GM18907 (cell line): ENCODE data around the gene PHACTR1.

ENCODE experiments used
- ATAC-seq: cut with Tn5 transposase; IDR thresholded peaks from one replicate; pipeline ENCODE4 v1.9.1; 2021; ENCODE audit warnings: mild to moderate bottlenecking, moderate library complexity; ENCODE audit not compliant: unreplicated experiment

PHACTR1 gene

DNA sequence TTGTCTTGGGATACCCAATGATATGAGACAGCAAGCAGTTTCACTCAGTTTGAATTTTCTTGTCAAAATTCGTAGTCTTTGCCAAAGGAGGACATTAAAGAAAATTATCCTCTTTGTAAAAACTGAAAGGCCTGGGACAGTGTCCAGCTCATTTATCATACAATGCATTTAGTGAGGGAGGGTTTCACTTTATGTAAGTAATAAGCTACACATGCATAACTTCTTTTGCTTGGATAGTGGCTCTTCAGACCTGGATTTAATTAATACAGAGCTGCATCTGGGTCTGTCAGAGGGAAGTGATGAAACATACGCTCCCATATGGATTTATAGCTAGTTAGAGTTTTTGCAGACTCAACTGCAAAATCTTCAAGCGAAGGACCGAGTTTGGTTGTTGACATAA, 175.6 kb downstream of the PHACTR1 start:
- no peak for ATAC-seq

GRCh38 chr6:12893036-12893435, 176.5 kb downstream of the PHACTR1 start:
- ATAC-seq = no peak

DNA sequence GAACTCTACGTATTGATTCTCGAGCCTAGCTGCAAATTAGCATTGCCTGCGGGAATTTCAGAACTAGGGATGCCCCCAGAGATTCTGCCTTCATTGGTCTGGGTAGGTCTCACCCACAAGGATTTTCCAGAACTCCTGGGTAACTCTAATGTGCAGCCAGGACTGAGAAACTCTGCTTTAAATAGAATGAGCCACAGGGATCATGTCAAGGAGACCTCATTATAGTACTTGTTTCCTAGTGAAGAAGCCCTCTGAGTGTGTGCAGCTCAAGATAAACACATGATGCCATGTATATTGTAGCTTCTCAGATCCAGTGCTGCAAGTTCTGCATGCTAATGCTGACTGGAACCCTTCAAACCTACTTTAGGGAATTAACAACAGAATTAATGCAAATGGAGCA, 179.2 kb downstream of the PHACTR1 start:
- ATAC-seq = no peak

- ATAC-seq = no peak
Measured at GRCh38 chr6:12896208-12896733, 179.7 kb downstream of the PHACTR1 start.

- no peak for ATAC-seq
Measured at GRCh38 chr6:12898603-12899002, 182.0 kb downstream of the PHACTR1 start.

DNA sequence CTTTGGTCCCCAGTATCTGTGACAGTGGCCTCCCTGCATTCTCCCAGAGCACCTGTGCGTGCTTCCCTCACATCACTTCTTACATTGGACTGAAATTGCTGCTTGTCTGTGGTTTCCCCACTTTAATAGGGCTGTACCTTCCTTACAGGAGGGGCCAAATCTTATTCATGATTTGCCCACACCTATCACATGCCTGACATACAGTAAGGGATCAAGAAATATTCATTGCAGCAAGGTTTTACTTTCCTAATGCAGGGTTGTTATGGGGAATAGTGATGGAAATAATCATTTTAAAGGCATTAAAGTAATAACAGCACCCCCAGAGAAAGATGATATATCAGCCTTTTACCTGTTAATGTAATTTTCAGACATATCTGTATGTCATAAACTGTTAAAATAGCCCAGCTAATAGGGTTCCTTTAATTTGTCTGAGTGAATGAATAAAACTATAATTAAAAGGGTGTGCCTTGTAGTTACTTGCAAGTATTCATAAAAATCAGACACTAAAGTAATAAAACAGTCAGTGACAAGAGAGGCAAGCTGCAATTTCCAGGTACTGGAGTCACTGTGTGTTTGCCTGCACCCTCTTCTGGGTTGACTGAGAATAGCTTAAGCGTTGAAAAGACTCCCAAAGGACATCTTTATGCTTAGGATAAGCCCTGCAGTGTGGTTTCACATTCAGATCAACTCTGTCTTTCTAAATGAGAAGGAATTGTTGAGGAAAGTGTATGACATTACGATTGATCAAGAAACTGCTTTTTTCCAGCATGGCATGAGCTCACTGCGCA, 182.7 kb downstream of the PHACTR1 start:
- ATAC-seq = no peak

GRCh38 chr6:12903246-12903645, 186.7 kb downstream of the PHACTR1 start:
- no peak for ATAC-seq

GRCh38 chr6:12909833-12910232, 193.3 kb downstream of the PHACTR1 start:
- ATAC-seq = no peak

DNA sequence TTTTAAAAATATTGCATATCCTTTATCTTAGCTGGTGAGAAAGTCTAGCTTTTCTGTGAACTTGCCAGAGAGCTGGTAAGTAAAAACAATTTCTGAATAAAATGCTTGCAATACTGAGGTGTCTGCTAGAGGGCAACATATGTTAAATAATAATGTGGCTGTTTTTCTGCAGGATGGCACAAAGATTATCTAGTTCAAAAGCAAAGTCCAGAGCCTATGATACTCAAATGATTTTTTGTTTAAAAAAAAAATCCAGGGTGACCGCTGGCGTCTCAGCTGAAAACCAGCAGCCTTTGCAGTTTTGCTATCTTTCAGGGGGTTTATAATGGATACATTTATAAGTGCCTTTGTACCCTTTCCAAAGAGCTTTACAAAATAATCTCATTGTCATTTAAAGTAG, 194.9 kb downstream of the PHACTR1 start:
- ATAC-seq = no peak

DNA sequence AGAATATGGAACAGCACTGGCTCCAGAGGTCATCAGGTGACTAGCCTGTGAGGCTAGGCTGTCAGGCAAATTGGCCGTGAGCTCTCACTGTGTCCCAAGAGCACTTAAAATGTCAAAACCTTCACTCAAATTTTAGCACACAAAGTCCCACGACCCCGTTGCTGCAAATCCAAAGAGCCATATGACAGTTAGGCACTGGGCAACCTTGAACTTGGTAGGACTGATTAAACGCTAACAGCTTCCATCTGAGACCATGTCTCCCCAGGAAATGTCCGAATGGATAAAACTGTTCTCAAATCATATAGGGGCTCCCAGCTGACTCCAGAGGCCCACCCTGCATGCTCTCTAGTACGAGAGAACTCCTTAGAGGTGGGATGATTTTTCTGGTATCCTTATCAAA, 196.6 kb downstream of the PHACTR1 start:
- no peak for ATAC-seq

- no peak for ATAC-seq
Measured at GRCh38 chr6:12916006-12916405, 199.4 kb downstream of the PHACTR1 start.

- ATAC-seq = no peak
Measured at GRCh38 chr6:12916420-12917136, 200.0 kb downstream of the PHACTR1 start.

DNA sequence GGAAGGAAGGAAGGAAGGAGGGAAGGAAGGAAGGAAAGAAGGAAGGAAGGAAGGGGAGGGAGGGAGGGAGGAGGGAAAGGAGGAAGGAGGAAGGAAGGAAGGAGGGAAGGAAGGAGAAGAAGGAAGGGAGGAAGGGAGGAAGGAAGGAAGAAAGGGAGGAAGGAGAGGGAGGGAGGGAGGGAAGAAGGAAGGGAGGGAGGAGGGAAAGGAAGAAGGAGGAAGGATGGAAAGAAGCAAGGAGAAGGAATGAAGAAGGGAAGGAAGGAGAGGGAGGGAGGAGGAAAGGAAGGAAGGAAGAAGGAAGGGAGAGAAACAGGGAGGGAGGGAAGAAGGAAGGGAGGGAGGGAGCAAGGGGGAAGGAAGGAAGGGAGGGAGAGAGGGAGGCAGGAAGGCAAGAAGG, 204.9 kb downstream of the PHACTR1 start:
- ATAC-seq = no peak

DNA sequence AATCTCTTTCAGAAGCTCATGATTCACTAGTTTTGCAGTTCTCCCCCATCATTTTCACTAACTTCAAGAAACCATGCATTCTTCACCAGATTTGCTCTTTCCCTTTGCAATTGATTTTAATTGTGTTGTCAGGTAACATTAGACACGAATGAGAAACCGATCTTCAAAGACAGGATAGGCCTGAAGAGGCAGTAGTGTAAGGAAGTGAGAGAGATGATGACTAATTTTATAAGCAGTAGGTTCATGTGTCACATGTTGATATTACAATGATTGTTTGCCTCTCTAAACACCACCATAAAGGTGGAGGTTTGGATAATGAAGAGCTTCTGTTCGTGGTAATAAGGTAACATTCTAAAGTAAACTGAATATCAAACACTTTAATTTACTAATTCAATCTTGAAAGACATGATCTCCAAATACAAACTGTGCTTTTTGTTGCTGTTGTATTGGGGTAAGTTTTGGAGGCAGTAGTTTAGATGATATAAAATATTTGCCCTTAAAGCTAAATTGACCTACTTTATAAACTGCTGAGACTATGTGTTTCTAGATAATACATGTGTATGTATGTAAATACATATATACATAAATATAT, 207.2 kb downstream of the PHACTR1 start:
- ATAC-seq = no peak

DNA sequence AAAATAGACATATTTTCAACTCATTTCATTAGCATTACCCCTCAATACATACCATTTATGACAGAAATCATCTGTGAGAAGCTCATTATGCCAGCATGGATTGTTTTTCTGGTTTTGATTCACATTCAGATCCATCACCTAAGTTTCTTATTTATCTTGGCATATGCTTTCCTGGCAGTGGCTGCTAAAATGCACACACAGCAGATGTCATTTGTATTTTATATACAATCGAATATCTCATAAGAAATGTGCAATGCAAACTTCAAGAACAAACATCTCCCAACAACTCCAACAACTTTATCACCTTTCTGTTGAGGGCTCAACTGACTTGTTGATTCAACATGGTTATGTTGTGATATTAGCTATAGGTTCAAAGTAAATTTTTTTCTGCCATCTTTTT, 208.3 kb downstream of the PHACTR1 start:
- no peak for ATAC-seq

- ATAC-seq = no peak
Measured at GRCh38 chr6:12927746-12928145, 211.2 kb downstream of the PHACTR1 start.

- ATAC-seq = no peak
Measured at GRCh38 chr6:12929678-12930077, 213.1 kb downstream of the PHACTR1 start.

- no peak for ATAC-seq
Measured at GRCh38 chr6:12931639-12932038, 215.1 kb downstream of the PHACTR1 start.

DNA sequence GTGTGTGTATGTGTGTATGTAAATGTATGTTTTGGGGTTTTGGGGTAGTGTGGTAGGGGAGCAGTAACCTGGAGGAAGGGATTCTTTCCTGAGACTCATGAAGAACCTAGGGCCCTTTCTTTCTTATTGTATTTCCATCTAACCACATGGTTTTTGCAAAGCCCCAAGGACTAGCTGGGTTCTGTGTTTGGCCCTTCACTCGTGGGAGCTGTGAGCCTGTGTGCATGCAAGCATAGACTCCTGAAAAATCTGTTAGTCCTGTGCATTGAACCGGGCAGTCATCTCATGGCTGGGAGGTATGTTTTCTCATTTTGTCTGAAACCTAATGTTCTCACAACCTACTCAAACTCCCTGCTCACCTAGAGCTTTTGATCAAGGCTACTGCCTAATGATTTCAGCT, 219.1 kb downstream of the PHACTR1 start:
- ATAC-seq = no peak

- no peak for ATAC-seq
Measured at GRCh38 chr6:12937971-12938370, 221.4 kb downstream of the PHACTR1 start.

DNA sequence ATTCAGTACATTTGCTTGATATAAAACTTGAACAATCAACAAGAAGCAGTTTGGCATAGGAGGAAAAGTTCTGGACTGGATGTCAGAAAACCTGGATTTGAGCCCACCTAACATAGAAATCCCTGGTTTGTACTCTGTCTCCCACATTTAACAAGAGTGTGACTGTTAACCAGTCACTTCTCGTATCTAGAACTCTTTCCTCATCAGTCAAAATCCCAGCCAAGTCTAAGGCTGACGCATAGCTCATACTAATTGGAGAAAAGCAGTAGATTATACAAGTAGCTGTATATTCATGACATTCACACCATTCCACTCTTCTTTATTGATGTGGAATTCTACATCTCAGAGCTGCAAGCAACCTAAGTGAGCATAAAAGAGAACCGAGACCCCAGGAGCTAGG, 222.7 kb downstream of the PHACTR1 start:
- no peak for ATAC-seq

DNA sequence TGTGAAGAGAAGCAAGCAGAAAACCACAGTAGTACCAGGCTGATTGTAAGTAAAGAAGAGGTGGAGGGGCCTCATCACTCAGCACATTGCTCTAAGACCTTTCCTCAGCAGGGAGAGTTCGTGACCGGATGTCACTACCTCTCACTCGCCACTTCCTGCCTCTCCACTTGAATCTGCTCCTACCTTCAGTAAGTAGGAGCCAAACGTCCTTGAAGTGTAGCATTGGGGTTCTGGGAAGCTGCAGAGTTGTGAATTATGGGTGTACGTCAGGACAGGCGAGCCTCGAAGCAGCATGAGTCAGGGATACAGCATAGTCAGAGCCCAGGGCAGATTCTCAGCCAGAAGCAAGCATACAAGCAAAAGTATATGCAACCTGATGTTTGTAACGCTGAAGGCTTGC, 224.9 kb downstream of the PHACTR1 start:
- no peak for ATAC-seq
